DOHH2 (cell line): ENCODE data around the gene LCN15.

Experiments
- EZH2phosphoT487 ChIP-seq: fragments of 200-600 bp; sonication (generic); IDR thresholded peaks from 2 replicates; pipeline ENCODE4 v1.6.1; 2017; ENCODE audit warnings: borderline replicate concordance, mild to moderate bottlenecking, antibody characterized with exemption, low read length, moderate library complexity, mixed read lengths
- TF ChIP-seq, protein P1 (sequence below): fragments of 200-600 bp; sonication (generic); IDR thresholded peaks from one replicate; pipeline ENCODE4 v1.5.1; 2014; ENCODE audit warnings: antibody characterized with exemption, mild to moderate bottlenecking, low read depth, low read length; ENCODE audit not compliant: poor library complexity, severe bottlenecking

DNA sequence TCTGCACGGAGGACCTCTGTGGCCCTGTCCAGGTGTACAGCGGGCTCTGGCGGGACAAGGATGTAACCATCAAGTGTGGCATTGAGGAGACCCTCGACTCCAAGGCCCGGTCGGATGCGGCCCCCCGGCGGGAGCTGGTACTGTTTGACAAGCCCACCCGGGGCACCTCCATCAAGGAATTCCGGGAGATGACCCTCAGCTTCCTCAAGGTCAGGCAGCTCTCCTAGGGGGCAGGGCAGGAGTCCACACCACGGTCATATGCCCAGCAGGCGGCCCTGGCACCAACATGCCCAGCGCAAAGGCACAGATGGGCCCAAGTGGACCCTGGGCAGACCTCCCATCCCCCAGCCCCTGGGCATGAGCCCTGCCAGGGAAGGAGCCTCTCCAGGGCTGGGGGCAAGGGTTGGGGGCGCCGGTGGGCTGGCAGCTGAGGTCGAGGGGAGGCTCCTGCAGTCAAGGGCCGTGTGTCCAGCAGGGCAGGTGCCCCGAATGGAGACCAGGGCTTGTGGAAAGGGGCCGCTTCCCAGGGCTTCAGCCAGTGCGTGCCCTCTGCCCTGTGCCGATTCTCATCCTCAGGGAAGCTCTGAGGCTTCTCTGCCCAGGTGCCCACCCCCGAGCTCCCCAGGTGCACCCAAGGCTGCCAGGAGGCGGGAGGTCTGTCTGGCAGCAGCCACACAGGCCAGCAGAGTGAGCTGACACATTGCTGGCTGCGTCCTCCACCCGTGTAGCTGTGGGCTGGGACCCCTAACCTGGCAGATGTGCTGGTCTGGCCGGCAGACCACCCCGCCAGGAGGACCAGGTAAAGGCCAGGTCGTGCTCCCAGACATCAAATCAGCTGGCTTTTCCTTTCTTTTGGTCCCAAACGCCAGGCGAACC lies 42.0 kb downstream of the LCN15 start:
- TF ChIP-seq, protein P1, sequence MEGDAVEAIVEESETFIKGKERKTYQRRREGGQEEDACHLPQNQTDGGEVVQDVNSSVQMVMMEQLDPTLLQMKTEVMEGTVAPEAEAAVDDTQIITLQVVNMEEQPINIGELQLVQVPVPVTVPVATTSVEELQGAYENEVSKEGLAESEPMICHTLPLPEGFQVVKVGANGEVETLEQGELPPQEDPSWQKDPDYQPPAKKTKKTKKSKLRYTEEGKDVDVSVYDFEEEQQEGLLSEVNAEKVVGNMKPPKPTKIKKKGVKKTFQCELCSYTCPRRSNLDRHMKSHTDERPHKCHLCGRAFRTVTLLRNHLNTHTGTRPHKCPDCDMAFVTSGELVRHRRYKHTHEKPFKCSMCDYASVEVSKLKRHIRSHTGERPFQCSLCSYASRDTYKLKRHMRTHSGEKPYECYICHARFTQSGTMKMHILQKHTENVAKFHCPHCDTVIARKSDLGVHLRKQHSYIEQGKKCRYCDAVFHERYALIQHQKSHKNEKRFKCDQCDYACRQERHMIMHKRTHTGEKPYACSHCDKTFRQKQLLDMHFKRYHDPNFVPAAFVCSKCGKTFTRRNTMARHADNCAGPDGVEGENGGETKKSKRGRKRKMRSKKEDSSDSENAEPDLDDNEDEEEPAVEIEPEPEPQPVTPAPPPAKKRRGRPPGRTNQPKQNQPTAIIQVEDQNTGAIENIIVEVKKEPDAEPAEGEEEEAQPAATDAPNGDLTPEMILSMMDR = no peak
- TF ChIP-seq EZH2phosphoT487 = no peak
